Epithelial cell of proximal tubule (primary cell): ENCODE results near the gene PKHD1. TPM values are rescaled to one million over a fixed set of nuclear protein-coding genes. Genes with fewer than 3 reads are reported as not detected.

Experiments
- DNase-seq: peaks from one replicate; pipeline ENCODE4 v3.0.0-alpha.2; 2011; ENCODE audit warnings: low read depth
- H3K4me3 ChIP-seq: 2 replicates; pipeline ENCODE4 v1.5.1; 2011; ENCODE audit warnings: low read depth, mild to moderate bottlenecking, low read length
- CTCF ChIP-seq: conservative IDR thresholded peaks from 2 replicates; pipeline ENCODE4 v1.5.1; 2012; ENCODE audit warnings: low read depth, mild to moderate bottlenecking, low read length
- total RNA-seq: library from RNA; depleted of rRNA; stranded (reverse); fragments of >200 nt; gene quantifications from 2 replicates; pipeline ENCODE4 v1.2.3, GENCODE V29; 2015

Gene PKHD1
- total RNA-seq, 1 donor from 2014 or later: 1.7 TPM

- DNase-seq: no peak
- TF ChIP-seq CTCF: no peak
- H3K4me3 ChIP-seq: no peak overlapping the region
These were observed 247.6 kb downstream of the PKHD1 start for GRCh38 chr6:51839726-51840374.

- H3K4me3 ChIP-seq: no peak overlapping the region
- TF ChIP-seq CTCF: no peak
- DNase-seq: no peak
These were observed 256.7 kb downstream of the PKHD1 start for GRCh38 chr6:51830666-51831065.

- no peak for DNase-seq
- TF ChIP-seq CTCF: no peak
- no peak overlapping the region for H3K4me3 ChIP-seq
These were observed 259.8 kb downstream of the PKHD1 start for GRCh38 chr6:51827580-51827979.

GRCh38 chr6:51824940-51825339, 262.5 kb downstream of the PKHD1 start:
- no peak for DNase-seq
- H3K4me3 ChIP-seq: no peak overlapping the region
- TF ChIP-seq CTCF: no peak

- no peak overlapping the region for H3K4me3 ChIP-seq
- no peak for DNase-seq
- no peak for TF ChIP-seq CTCF
These were observed 266.9 kb downstream of the PKHD1 start for GRCh38 chr6:51820555-51820954.

- DNase-seq: no peak
- H3K4me3 ChIP-seq: no peak overlapping the region
These were observed 268.8 kb downstream of the PKHD1 start for GRCh38 chr6:51818520-51819022.

More at GRCh38 chr6:51818520-51819022, 268.8 kb downstream of the PKHD1 start:
- no peak for TF ChIP-seq CTCF
